Activated CD8-positive, alpha-beta T cell treated with anti-CD3 and anti-CD28 coated beads, Interleukin-2, amount 10 ng/mL, durations not matched to agents 7 days and 5 days (primary cell): ENCODE measurements around the gene NTN5. TPM values are rescaled to one million over a fixed set of nuclear protein-coding genes. Genes with fewer than 3 reads are reported as not detected.
A peak's percentile ranks its signal among the peaks of the same experiment; 100 is the strongest.

Experiments
- ATAC-seq: fragments of 150-1000 bp; cut with Tn5 transposase; one replicate; pipeline ENCODE4 v1.10.0; 2021; ENCODE audit warnings: moderate library complexity
- CTCF ChIA-PET: fragments of 350-600 bp; sonication (Branson Sonifier 250); formaldehyde crosslinking; loops from one replicate; lab custom pipeline; 2021; ENCODE audit warnings: antibody characterized with exemption; lab: Charles Lee
- POLR2A ChIA-PET: fragments of 350-600 bp; sonication (Branson Sonifier 250); formaldehyde crosslinking; loops from one replicate; lab custom pipeline; 2021; ENCODE audit warnings: antibody characterized with exemption; lab: Charles Lee
- DNase-seq: peaks from one replicate; pipeline ENCODE4 v3.0.0-alpha.2; 2020
- H3K27ac Mint-ChIP-seq: one replicate; pipeline ENCODE4 v1.8.0; 2021; ENCODE audit warnings: mild to moderate bottlenecking, mixed read lengths
- H3K27me3 Mint-ChIP-seq: one replicate; pipeline ENCODE4 v1.8.0; 2021; ENCODE audit warnings: low read depth, mixed read lengths
- H3K36me3 Mint-ChIP-seq: one replicate; pipeline ENCODE4 v1.8.0; 2021; ENCODE audit warnings: low read depth, mixed read lengths
- H3K4me1 Mint-ChIP-seq: one replicate; pipeline ENCODE4 v1.8.0; 2021; ENCODE audit warnings: low read depth, mixed read lengths
- H3K4me3 Mint-ChIP-seq: one replicate; pipeline ENCODE4 v1.8.0; 2021; ENCODE audit warnings: mild to moderate bottlenecking, mixed read lengths
- H3K9me3 Mint-ChIP-seq: one replicate; pipeline ENCODE4 v1.8.0; 2022; ENCODE audit warnings: mixed read lengths; ENCODE audit not compliant: insufficient read depth
- total RNA-seq, 2 experiments: library from RNA; stranded (reverse); gene quantifications; one replicate each; pipeline ENCODE4 v1.2.3, GENCODE V29; 2021

NTN5 gene
- total RNA-seq, 2 experiments from 2014 or later: 0.55 to 0.78 TPM

DNA sequence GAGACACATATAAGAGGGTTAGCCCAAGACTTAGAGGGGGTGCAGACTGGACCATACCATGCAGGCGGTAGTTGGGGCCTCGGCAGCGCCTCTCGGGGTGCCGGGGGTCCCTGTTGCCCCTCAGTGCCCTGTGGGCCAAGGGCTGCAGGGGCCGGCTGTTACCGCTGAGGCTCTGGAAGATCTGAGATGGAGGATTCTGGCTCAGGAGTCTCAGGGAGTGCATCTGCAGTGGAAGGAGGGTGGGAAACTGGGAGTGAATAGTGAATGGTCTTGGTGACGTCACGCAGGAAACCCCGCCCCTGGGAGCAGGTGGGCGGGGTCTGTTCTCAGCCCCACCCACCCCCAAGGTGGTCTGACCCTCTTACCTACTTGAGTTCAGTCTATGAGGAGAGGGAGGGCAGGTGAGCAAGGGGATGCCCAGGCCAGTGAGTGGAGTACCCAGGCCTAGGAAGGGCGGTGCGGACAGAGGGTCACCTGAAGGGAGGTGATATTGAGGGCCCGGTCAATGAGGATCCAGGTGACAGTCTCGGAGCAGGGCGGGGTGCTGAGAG is 33.9 kb downstream of the NTN5 start:
- peak overlapping the region; percentile 97 for H3K4me3 Mint-ChIP-seq
- H3K36me3 Mint-ChIP-seq: no peaks in the 10 kb centered on the region
- POLR2A ChIA-PET: no interaction called here

DNA sequence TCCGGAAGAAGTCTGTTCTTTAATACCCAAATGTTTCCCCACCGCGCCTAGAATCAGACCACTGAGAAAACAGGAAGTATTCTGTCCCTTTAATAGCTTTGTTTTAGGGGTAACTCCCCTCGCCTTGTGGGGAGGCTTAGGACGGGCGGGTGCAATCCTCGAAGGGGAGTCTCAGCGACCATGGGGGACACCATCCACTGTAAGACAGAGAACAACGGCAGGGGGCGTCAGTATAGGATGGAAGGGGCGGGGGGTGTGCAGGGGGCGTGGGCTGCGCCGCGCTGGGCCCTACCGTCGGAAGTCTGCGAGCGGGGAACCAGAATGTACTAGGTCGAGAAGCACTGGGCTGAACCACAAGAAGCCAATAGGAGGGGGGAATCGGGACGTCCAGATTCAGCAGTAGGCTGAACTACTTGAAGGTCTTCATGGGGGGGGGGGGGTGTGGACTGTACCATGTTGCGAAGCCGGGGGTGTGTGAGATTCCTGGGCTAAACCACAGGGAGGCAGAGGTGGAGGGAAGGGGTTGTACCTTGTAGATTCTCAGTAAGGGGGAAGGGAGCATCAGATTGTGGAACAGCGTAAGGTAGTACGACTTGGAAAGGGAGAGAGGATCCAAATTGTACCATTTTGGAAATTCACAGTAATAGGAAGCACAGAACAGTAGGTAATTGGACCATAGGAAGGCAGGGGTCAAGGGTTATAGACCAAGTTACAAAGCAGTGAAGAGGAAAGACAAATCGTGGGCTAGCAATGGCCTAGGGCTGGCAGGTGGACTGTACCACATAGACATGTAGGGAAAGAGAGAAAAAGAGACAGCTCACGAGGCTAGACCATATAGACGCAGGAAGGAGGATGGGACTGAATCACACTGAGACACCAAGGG is 34.6 kb downstream of the NTN5 start:
- Mint-ChIP-seq H3K9me3 (no peaks in the 10 kb centered on the region), H3K4me3 (peak overlapping the region; percentile 97), H3K27me3 (no peaks in the 10 kb centered on the region), H3K4me1 (peaks cover 46% of the 10 kb centered on the region), H3K27ac (peak overlapping the region; percentile 96), H3K36me3 (peaks cover 2% of the 10 kb centered on the region)
- ATAC-seq: peak; percentile 35
- ChIA-PET POLR2A (interaction anchor here (0.6 to 2.3 kb wide), 6 partner anchors 8 to 80 kb away, joined by 3 to 9 read pairs (median 4); partner anchors contain the start of genes CA11, RPL18 and SPHK2), CTCF (interaction anchor here (0.5 to 1.5 kb wide), 8 partner anchors 14 to 1230 kb away, joined by 3 to 4 read pairs (median 3); partner anchors contain the start of gene RUVBL2)
- peak; percentile 92 for DNase-seq

More for the DNA sequence above, 33.9 kb downstream of the NTN5 start:
- DNase-seq: no peak
- Mint-ChIP-seq H3K27ac (peak overlapping the region; percentile 96), H3K27me3 (no peaks in the 10 kb centered on the region), H3K4me1 (peaks cover 39% of the 10 kb centered on the region), H3K9me3 (no peaks in the 10 kb centered on the region)
- ATAC-seq: no peak
- CTCF ChIA-PET: no interaction called here

DNA sequence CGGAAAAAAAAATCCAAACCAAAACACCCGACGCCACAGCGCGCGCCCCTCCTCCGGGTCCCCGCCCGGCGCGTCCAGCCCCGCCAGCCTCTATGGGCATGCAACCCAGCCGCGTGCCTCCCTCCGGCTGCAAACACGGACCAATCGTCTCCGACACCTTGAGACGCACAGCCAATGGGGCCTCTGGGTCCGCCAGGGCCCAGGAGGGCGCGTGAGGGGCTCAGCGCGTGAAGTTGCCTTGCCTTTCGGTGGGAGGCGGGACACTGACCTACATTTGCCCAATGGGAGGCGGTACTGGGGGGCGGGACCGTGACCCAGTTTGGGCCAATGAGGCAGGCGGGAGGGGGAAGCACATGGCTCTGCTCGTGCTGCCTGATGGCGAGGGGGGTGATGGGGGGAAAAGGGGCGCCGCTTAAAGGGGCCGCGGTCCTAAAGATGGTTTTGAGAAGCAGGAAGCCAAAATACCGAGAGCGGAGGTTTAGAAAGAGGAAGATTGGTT is 35.3 kb downstream of the NTN5 start:
- CTCF ChIA-PET: interaction anchor here (0.5 to 1.5 kb wide), 8 partner anchors 13 to 1231 kb away, joined by 3 to 4 read pairs (median 3); partner anchors contain the start of gene RUVBL2

DNA sequence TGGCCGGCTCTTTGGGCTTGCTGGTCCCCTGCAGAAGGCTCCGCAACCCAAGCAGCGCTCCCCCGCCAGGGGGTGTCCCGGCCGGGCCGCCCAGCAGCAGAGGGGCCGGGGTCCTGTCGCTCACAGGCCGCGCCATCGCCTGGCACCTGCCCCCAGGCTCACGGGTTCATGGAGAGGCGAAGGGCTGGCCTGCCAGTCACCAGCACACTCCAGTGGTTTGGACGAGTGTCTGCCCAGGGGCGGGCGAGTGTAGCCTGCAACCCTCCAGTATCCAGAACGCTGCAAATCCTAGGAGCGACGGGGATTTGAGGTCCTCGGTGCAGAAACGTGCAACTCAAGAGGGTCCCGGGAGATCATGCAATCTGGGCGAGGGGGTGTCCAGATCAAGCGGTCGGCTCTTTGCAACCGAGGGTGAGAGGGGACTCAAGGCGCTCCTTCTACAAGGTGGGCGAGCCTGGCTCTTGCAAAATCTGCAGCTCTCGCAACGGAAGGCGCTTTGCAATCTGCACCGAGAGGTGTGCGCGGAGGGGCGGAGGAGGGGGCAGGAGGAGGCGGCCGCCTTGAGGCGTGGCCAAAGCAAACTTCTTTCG is 35.9 kb downstream of the NTN5 start, which contains the start of gene DBP:
Gene DBP, minus strand, starts transcription at position 521 of the 590 bp plus-strand sequence. Its CDS starts 385 bp downstream, at position 136.
- DNase-seq (no peak), ATAC-seq (peak; percentile 5)
- Mint-ChIP-seq H3K9me3 (no peaks in the 10 kb centered on the region), H3K27ac (peak within 1 kb of the TSS; percentile 96), H3K27me3 (no peaks in the 10 kb centered on the region), H3K36me3 (peaks cover 6% of the 10 kb centered on the region), H3K4me3 (peak within 1 kb of the TSS; percentile 97), H3K4me1 (peaks cover 52% of the 10 kb centered on the region)
- CTCF ChIA-PET: interaction anchor here (0.9 to 1.5 kb wide), 4 partner anchors 13 to 357 kb away, joined by 3 to 4 read pairs (median 3); partner anchors contain the start of gene RUVBL2
- POLR2A ChIA-PET: interaction anchor here (1.3 to 2.3 kb wide), 4 partner anchors 8 to 18 kb away, joined by 5 to 9 read pairs (median 6); partner anchors contain the start of genes CA11, RPL18 and SPHK2

More for the DNA sequence above, 35.3 kb downstream of the NTN5 start:
- DNase-seq: peak; percentile 100
- Mint-ChIP-seq H3K27me3 (no peaks in the 10 kb centered on the region), H3K36me3 (peaks cover 4% of the 10 kb centered on the region), H3K27ac (peak overlapping the region; percentile 96), H3K4me1 (peaks cover 49% of the 10 kb centered on the region), H3K9me3 (no peaks in the 10 kb centered on the region), H3K4me3 (peak overlapping the region; percentile 97)
- POLR2A ChIA-PET: interaction anchor here (0.6 to 2.3 kb wide), 7 partner anchors 8 to 81 kb away, joined by 3 to 9 read pairs (median 5); partner anchors contain the start of genes CA11, RPL18 and SPHK2
- peak; percentile 85 for ATAC-seq

DNA sequence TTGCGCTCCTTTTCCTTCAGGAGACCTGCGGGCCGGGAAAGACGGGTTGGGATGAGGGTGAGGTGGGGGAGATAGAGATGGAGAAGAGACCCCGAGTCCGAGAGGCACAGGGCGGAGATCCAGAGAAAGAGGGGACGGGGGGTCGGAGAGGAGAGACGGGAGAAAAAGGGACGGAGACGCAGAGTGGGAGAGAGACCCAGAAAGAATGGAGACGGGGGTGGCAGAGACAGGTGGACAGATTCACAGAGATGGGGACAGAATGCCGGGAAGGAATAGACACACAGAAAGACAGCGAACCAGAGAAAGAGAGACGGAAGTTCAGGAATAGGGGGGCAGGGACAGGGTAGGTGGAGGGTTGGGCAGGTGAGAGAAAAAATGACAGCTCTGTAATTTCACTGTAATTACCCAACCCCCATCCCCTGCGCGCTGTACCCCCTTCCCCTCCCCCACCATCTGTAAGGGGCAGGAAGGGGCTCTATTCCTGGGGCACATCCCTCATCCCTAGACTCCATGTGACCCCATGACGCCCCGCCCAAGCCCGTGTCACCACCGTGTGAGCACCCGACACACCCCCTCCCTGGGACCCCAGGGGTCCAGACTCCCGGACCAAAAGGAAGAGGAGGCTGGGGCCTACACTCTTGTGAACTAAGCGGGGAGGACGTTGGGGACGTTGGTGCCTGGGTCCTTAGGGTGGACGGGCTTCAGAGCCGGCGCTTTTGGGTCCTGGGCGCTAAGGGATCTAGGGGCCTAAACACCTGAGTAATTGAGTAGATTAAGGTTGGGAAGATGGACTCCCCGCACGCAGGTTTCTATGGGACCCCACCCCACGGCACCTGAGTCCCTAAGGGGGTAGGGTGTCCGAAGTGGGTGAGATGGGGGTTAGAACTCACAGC is 36.6 kb downstream of the NTN5 start:
- Mint-ChIP-seq H3K9me3 (no peaks in the 10 kb centered on the region), H3K4me1 (peaks cover 55% of the 10 kb centered on the region), H3K27me3 (no peaks in the 10 kb centered on the region), H3K36me3 (peaks cover 6% of the 10 kb centered on the region), H3K4me3 (peak overlapping the region; percentile 97), H3K27ac (peak overlapping the region; percentile 96)
- DNase-seq (peak; percentile 54), ATAC-seq (no peak)
- ChIA-PET POLR2A (interaction anchor here (1.0 to 2.3 kb wide), 5 partner anchors 9 to 141 kb away, joined by 3 to 9 read pairs (median 5); partner anchors contain the start of genes CA11, RPL18 and SPHK2), CTCF (interaction anchor here (1.4 kb wide), 1 partner anchor 358 kb away, joined by 4 read pairs; the partner anchor contains the start of gene RUVBL2)

DNA sequence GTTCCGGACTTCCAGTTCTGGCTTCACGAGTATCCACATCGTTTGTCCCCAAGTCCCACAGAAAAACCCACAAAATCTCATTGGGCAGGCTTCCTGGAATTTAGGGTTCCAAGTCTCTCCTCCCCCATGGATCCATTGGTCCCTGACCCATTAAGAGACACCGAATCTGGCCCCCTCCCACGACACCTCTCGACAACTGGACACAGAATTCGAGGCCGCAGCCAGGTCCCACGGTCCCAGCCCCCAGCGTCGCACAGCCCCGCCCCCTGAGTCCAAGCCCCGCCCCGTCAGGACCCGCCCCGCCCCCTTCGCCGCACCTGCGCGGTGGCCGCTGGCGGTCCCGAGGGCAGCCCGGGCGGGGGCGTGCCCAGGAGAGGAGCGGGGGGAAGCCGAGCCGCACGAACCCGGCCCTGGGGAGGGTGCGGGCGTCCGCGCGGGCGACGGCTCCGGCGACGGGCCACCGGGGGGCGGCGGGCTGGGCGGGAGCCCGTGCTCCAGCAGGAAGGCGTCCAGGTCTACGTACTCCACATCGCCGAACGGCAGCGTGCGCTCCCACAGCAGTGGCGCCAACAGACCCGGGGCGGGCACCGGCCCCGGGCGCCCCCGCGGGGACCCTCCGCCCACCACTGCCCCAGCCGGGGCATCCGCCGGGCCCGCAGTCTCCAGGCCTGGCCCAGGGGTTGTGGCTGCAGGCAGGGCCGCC is 37.4 kb downstream of the NTN5 start:
- H3K36me3 Mint-ChIP-seq: peaks cover 6% of the 10 kb centered on the region
- peak; percentile 5 for ATAC-seq
- peaks cover 60% of the 10 kb centered on the region for H3K4me1 Mint-ChIP-seq
- CTCF ChIA-PET: interaction anchor here (1.8 kb wide), 1 partner anchor 10 kb away, joined by 9 read pairs; the partner anchor contains the start of gene CA11
- peak; percentile 79 for DNase-seq
- no peaks in the 10 kb centered on the region for H3K9me3 Mint-ChIP-seq
- H3K27me3 Mint-ChIP-seq: no peaks in the 10 kb centered on the region
- peak overlapping the region; percentile 97 for H3K4me3 Mint-ChIP-seq
- H3K27ac Mint-ChIP-seq: peak overlapping the region; percentile 96
- POLR2A ChIA-PET: interaction anchor here (1.0 to 2.3 kb wide), 3 partner anchors 10 to 141 kb away, joined by 3 to 9 read pairs (median 5); partner anchors contain the start of genes RPL18 and SPHK2

DNA sequence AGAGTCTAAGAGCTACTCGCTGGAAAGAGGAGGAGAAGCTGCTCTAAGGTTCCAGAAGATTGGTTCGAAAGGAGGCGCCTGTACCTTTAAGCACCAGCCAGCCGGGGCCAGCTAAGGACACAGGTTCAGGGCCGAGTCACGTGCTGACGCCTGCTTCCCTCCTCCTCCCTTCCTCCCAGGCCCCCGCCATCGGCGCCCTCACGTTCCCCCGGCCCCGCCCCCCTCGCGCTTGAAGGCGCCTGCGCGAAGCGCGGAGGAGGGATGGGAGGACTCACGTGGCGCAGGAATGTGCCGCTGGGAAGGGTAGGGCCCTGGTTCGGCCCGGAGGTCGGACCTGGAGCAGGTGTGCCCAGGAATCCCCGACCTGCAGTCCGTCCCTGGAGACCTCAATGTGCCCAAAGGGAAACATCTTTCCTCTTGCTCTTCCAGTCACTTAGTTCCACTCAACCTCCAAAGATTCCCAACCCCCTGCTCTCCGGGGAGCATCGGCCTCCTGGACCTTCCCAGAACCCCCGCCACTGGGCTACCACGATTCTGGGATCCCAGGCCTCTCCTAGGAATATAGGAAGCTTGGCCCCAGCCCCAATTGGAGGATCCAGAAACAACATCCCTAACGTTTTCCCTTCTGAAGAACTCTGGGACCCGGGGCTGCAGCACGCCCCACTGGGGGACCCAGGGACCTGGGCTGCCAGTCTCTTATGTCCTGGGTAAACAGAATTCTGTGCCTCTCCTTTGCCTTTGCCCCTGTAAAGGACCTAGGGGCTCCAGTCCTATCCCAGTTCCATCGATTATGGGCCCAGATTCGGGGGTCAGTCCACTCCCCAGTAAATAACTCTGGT is 38.2 kb downstream of the NTN5 start:
- Mint-ChIP-seq H3K4me1 (peaks cover 59% of the 10 kb centered on the region), H3K9me3 (no peaks in the 10 kb centered on the region), H3K27me3 (no peaks in the 10 kb centered on the region), H3K4me3 (peak overlapping the region; percentile 75), H3K36me3 (peaks cover 13% of the 10 kb centered on the region), H3K27ac (peak overlapping the region; percentile 87)
- ChIA-PET POLR2A (interaction anchor here (0.8 to 1.0 kb wide), 3 partner anchors 11 to 15 kb away, joined by 3 to 7 read pairs (median 4); partner anchors contain the start of genes CA11, RPL18 and SPHK2), CTCF (interaction anchor here (0.6 to 2.0 kb wide), 6 partner anchors 11 to 35 kb away, joined by 3 to 9 read pairs (median 4); partner anchors contain the start of genes CA11, RPL18 and SPHK2)
- DNase-seq (peak; percentile 94), ATAC-seq (peak; percentile 12)

DNA sequence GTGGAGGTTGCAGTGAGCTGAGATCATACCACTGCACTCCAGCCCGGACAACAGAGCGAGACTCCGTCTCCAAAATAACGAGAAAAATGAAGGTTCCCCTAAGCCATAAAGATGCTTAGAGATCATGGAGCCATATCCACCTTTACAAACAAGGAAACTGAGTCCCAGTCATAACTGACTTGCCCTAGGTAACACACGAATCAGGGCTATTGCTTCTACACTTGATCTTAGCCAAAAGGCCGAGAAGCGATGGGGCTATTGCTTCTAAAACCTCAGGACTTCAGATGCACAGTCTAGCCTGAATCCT is 38.8 kb downstream of the NTN5 start:
- DNase-seq (no peak), ATAC-seq (no peak)
- peaks cover 13% of the 10 kb centered on the region for H3K36me3 Mint-ChIP-seq
- H3K4me1 Mint-ChIP-seq: peaks cover 55% of the 10 kb centered on the region
- no peaks in the 10 kb centered on the region for H3K9me3 Mint-ChIP-seq
- no peaks in the 10 kb centered on the region for H3K27me3 Mint-ChIP-seq
- ChIA-PET POLR2A (interaction anchor here (0.8 to 1.0 kb wide), 3 partner anchors 11 to 15 kb away, joined by 3 to 7 read pairs (median 4); partner anchors contain the start of genes CA11, RPL18 and SPHK2), CTCF (interaction anchor here (0.6 to 2.0 kb wide), 7 partner anchors 10 to 128 kb away, joined by 3 to 9 read pairs (median 4); partner anchors contain the start of genes CA11, RPL18 and SPHK2)
- H3K4me3 Mint-ChIP-seq: peak overlapping the region; percentile 75
- peak overlapping the region; percentile 86 for H3K27ac Mint-ChIP-seq
